Measurements from ENCODE around the gene HEPN1. TPM values are rescaled to one million over a fixed set of nuclear protein-coding genes. Genes with fewer than 3 reads are reported as not detected.

HEPN1 gene
- total and polyA plus RNA-seq, 9 of the 15 experiments (the other 6 are each of a cell fraction or from before 2014, with no cell fraction given) = not detected

GRCh38 chr11:124945826-124946225 lies 26.8 kb downstream of the HEPN1 start (continued):
- TF ChIP-seq, protein P1, sequence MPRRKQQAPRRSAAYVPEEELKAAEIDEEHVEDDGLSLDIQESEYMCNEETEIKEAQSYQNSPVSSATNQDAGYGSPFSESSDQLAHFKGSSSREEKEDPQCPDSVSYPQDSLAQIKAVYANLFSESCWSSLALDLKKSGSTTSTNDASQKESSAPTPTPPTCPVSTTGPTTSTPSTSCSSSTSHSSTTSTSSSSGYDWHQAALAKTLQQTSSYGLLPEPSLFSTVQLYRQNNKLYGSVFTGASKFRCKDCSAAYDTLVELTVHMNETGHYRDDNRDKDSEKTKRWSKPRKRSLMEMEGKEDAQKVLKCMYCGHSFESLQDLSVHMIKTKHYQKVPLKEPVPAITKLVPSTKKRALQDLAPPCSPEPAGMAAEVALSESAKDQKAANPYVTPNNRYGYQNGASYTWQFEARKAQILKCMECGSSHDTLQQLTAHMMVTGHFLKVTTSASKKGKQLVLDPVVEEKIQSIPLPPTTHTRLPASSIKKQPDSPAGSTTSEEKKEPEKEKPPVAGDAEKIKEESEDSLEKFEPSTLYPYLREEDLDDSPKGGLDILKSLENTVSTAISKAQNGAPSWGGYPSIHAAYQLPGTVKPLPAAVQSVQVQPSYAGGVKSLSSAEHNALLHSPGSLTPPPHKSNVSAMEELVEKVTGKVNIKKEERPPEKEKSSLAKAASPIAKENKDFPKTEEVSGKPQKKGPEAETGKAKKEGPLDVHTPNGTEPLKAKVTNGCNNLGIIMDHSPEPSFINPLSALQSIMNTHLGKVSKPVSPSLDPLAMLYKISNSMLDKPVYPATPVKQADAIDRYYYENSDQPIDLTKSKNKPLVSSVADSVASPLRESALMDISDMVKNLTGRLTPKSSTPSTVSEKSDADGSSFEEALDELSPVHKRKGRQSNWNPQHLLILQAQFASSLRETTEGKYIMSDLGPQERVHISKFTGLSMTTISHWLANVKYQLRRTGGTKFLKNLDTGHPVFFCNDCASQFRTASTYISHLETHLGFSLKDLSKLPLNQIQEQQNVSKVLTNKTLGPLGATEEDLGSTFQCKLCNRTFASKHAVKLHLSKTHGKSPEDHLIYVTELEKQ (CRISPR knock-in tag; IDR thresholded peaks at IDR 0.05) = no peak
- TF ChIP-seq PRMT5 (CRISPR knock-in tag; IDR thresholded peaks at IDR 0.05) = no peak

- Histone ChIP-seq H3K36me3 (ENCODE audit: control insufficient read depth, insufficient read depth, low read length) (no peaks in the 10 kb centered on the region), H3K27me3 (ENCODE audit: control insufficient read depth in 2 of 2, insufficient read depth in 2 of 2, low read length in 2 of 2) (peaks cover 2 to 21% of the 10 kb centered on the region in 2 experiments; a peak in 3 of 5 replicates), H3K9me1 (ENCODE audit: control insufficient read depth, insufficient read depth, low read length) (no peaks in the 10 kb centered on the region), H3K4me3 (no peak overlapping the region), H3K79me2 (ENCODE audit: control insufficient read depth, insufficient read depth, low read length) (no peaks in the 10 kb centered on the region), H2AFZ (ENCODE audit: low read depth, low read length) (no peak overlapping the region), H3K4me2 (ENCODE audit: insufficient read depth, low read length) (no peak overlapping the region), H3K9me3 (replicated peaks; ENCODE audit: control insufficient read depth, insufficient read depth, low read depth, low read length) (no peaks in the 10 kb centered on the region), H3K4me1 (replicated peaks in 1 of 2; ENCODE audit: control insufficient read depth in 2 of 2, insufficient read depth in 2 of 2, low read length in 2 of 2) (no peaks in the 10 kb centered on the region), H3K9ac (ENCODE audit: insufficient read depth in 1 of 2, low read depth in 2 of 2, low read length in 2 of 2) (no peak overlapping the region), H3K27ac (ENCODE audit: extremely low read depth, low read depth, low read length) (no peak overlapping the region), H4K20me1 (replicated peaks; ENCODE audit: control insufficient read depth, insufficient read depth, low read length) (no peaks in the 10 kb centered on the region)
- no peak for FAIRE-seq
- DNase-seq (ENCODE audit: extremely low read depth in 1 of 4, low spot score in 3 of 4) = no peak
- TF ChIP-seq, protein P2, sequence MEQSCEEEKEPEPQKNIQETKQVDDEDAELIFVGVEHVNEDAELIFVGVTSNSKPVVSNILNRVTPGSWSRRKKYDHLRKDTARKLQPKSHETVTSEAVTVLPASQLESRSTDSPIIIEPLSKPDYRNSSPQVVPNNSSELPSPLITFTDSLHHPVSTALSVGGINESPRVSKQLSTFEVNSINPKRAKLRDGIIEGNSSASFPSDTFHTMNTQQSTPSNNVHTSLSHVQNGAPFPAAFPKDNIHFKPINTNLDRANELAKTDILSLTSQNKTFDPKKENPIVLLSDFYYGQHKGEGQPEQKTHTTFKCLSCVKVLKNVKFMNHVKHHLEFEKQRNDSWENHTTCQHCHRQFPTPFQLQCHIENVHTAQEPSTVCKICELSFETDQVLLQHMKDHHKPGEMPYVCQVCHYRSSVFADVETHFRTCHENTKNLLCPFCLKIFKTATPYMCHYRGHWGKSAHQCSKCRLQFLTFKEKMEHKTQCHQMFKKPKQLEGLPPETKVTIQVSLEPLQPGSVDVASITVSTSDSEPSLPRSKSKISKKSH (CRISPR knock-in tag; IDR thresholded peaks at IDR 0.05) = no peak
- TF ChIP-seq MAFG (tag; conservative IDR thresholded peaks at IDR 0.05) = 0 out of 2 replicates have a peak, but pooled peaks have one; percentile 16
- no peak for ATAC-seq
- WGBS (ENCODE audit: insufficient coverage, low coverage, missing lambda C conversion rate) = 0% methylated on average over 2 of the region's 2 CpGs
- in situ Hi-C loops (cut with MboI) (no loop called here), intact Hi-C loops (cut with micrococcal nuclease) (no loop called here)
- ChIA-PET POLR2A (interaction anchor here (0.6 kb wide), 1 partner anchor 440 kb away, joined by 3 read pairs; no protein-coding TSS in a partner anchor), CTCF (ENCODE audit: low intra/inter-chr PET ratio) (no interaction called here)
- no TSS peak for BruUV-seq (replicated peaks)
Observed at GRCh38 chr11:124946735-124947141, 27.7 kb downstream of the HEPN1 start.

Data from K562 (cell line).